Ishikawa (cell line): ENCODE measurements around the gene TRIO.

ENCODE experiments used
- CEBPB ChIP-seq: IDR thresholded peaks from 2 replicates; pipeline ENCODE4 v1.6.1; 2012
- CREB1 ChIP-seq: IDR thresholded peaks from 2 replicates; pipeline ENCODE4 v1.6.1; 2012; ENCODE audit warnings: low read depth
- EGR1 ChIP-seq: IDR thresholded peaks from 2 replicates; pipeline ENCODE4 v1.6.1; 2012
- EP300 ChIP-seq: IDR thresholded peaks from 2 replicates; pipeline ENCODE4 v1.6.1; 2012; ENCODE audit warnings: borderline replicate concordance
- FOXM1 ChIP-seq: IDR thresholded peaks from 2 replicates; pipeline ENCODE4 v1.6.1; 2012; ENCODE audit warnings: low read depth, borderline replicate concordance
- NFIC ChIP-seq: IDR thresholded peaks from 2 replicates; pipeline ENCODE4 v1.6.1; 2012
- RAD21 ChIP-seq: IDR thresholded peaks from 2 replicates; pipeline ENCODE4 v1.6.1; 2012; ENCODE audit warnings: low read depth
- TAF1 ChIP-seq: IDR thresholded peaks from 2 replicates; pipeline ENCODE4 v1.6.1; 2012; ENCODE audit warnings: low read depth, mild to moderate bottlenecking
- TCF12 ChIP-seq: IDR thresholded peaks from 2 replicates; pipeline ENCODE4 v1.6.1; 2012; ENCODE audit warnings: low read depth
- TEAD4 ChIP-seq: IDR thresholded peaks from 2 replicates; pipeline ENCODE4 v1.6.1; 2012
- YY1 ChIP-seq: IDR thresholded peaks from 2 replicates; pipeline ENCODE4 v1.6.1; 2012; ENCODE audit warnings: low read depth
- ZBTB7A ChIP-seq: IDR thresholded peaks from 2 replicates; pipeline ENCODE4 v1.6.1; 2012; ENCODE audit warnings: low read depth
- TF ChIP-seq, protein P1 (sequence below): IDR thresholded peaks from 2 replicates; pipeline ENCODE4 v1.6.1; 2012
- TF ChIP-seq, protein P2 (sequence below): IDR thresholded peaks from 2 replicates; pipeline ENCODE4 v1.6.1; 2012; ENCODE audit warnings: low read depth, mild to moderate bottlenecking
- TF ChIP-seq, protein P3 (sequence below): IDR thresholded peaks from 2 replicates; pipeline ENCODE4 v1.6.1; 2012

The TRIO gene

GRCh38 chr5:14383923-14384322 lies 240.8 kb downstream of the TRIO start:
- TF ChIP-seq EP300 (no peak), TAF1 (no peak), FOXM1 (no peak), RAD21 (no peak), CREB1 (no peak), NFIC (no peak), EGR1 (no peak), TEAD4 (no peak), CEBPB (no peak), YY1 (no peak)
- TF ChIP-seq, protein P1, sequence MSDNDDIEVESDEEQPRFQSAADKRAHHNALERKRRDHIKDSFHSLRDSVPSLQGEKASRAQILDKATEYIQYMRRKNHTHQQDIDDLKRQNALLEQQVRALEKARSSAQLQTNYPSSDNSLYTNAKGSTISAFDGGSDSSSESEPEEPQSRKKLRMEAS: no peak
- TF ChIP-seq, protein P2, sequence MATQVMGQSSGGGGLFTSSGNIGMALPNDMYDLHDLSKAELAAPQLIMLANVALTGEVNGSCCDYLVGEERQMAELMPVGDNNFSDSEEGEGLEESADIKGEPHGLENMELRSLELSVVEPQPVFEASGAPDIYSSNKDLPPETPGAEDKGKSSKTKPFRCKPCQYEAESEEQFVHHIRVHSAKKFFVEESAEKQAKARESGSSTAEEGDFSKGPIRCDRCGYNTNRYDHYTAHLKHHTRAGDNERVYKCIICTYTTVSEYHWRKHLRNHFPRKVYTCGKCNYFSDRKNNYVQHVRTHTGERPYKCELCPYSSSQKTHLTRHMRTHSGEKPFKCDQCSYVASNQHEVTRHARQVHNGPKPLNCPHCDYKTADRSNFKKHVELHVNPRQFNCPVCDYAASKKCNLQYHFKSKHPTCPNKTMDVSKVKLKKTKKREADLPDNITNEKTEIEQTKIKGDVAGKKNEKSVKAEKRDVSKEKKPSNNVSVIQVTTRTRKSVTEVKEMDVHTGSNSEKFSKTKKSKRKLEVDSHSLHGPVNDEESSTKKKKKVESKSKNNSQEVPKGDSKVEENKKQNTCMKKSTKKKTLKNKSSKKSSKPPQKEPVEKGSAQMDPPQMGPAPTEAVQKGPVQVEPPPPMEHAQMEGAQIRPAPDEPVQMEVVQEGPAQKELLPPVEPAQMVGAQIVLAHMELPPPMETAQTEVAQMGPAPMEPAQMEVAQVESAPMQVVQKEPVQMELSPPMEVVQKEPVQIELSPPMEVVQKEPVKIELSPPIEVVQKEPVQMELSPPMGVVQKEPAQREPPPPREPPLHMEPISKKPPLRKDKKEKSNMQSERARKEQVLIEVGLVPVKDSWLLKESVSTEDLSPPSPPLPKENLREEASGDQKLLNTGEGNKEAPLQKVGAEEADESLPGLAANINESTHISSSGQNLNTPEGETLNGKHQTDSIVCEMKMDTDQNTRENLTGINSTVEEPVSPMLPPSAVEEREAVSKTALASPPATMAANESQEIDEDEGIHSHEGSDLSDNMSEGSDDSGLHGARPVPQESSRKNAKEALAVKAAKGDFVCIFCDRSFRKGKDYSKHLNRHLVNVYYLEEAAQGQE: no peak

DNA sequence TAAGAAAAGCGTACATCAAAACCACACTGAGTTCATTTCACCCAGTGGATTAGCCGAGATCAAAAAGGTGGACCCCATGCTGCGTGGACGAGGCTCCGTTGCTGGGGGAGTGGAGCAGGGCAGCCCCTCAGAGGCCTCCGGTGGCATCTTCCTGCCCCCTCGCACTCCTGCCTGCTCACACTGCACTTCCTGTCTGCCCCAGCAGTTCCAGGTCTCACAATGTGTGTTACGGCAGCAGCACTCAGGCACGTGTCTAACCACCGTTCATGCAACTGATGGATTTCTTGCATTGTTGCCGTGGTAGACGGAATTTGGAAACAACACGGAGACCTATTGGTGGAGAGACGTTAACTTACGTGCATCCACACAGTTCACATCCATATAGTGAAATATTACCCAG lies 241.9 kb downstream of the TRIO start:
- TF ChIP-seq EGR1 (no peak), TCF12 (no peak), CEBPB (no peak), TAF1 (no peak), CREB1 (no peak), YY1 (no peak), ZBTB7A (no peak), EP300 (no peak), TEAD4 (no peak), NFIC (no peak), FOXM1 (no peak), RAD21 (no peak)
- TF ChIP-seq, protein P2: no peak
- TF ChIP-seq, protein P1: no peak
- TF ChIP-seq, protein P3, sequence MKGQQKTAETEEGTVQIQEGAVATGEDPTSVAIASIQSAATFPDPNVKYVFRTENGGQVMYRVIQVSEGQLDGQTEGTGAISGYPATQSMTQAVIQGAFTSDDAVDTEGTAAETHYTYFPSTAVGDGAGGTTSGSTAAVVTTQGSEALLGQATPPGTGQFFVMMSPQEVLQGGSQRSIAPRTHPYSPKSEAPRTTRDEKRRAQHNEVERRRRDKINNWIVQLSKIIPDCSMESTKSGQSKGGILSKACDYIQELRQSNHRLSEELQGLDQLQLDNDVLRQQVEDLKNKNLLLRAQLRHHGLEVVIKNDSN: no peak

- TF ChIP-seq CEBPB: no peak
- no peak for TF ChIP-seq YY1
- no peak for TF ChIP-seq EGR1
- TF ChIP-seq, protein P1: no peak
- TF ChIP-seq FOXM1: no peak
- no peak for TF ChIP-seq NFIC
- no peak for TF ChIP-seq ZBTB7A
- TF ChIP-seq, protein P3: no peak
- no peak for TF ChIP-seq TAF1
- TF ChIP-seq EP300: no peak
- no peak for TF ChIP-seq TEAD4
- TF ChIP-seq RAD21: no peak
- no peak for TF ChIP-seq TCF12
- no peak for TF ChIP-seq CREB1
- TF ChIP-seq, protein P2: no peak
These were observed 243.9 kb downstream of the TRIO start for GRCh38 chr5:14386884-14387624.

DNA sequence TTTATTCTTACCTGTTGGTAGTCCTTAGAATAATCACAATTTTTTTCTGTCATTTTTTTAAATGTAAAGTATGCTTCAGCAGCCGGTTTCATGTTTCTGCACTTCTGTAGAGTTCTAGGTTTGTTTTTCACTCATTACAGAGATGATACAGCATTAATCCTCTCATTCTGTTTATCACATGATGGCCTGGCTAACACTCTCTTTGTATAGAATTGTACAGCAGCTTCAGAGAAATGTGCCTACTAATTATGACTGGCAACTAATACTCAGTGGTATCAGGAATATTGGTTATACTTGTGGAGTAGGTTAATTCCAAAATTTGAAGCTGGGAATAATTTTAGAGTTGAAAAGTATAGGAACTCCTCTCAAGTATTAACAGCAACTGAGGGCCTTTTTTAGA lies 245.6 kb downstream of the TRIO start:
- TF ChIP-seq, protein P2: no peak
- TF ChIP-seq CREB1 (no peak), TCF12 (no peak), TAF1 (no peak), FOXM1 (no peak), RAD21 (no peak), EP300 (no peak), TEAD4 (no peak), NFIC (no peak), YY1 (no peak), EGR1 (no peak), ZBTB7A (no peak), CEBPB (no peak)
- TF ChIP-seq, protein P1: no peak
- TF ChIP-seq, protein P3: no peak
